Purkinje cell (primary cell): ENCODE measurements around the gene AOC3. TPM values are rescaled to one million over a fixed set of nuclear protein-coding genes. Genes with fewer than 3 reads are reported as not detected.

ENCODE experiments used
- polyA plus RNA-seq: library from polyadenylated mRNA; unstranded; fragments of >200 nt; fragmentation: Nextera tagmentation; gene quantifications from 2 replicates; pipeline ENCODE4 v1.2.1, GENCODE V29; 2014

The AOC3 gene
- not detected in 2 replicates for polyA plus RNA-seq

GRCh38 chr17:42850954-42851353 is at the start of gene AOC3:
TSS of gene AOC3 (plus strand) at chr17:42851199. CDS start at chr17:42851344, 145 bp downstream.

GRCh38 chr17:42832934-42833766 is 17.8 kb upstream of the AOC3 start, which contains the start of gene PSME3:
TSS of gene PSME3 (plus strand) at chr17:42833397. CDS start at chr17:42833632, 235 bp downstream.

GRCh38 chr17:42844271-42844670 is 6.7 kb upstream of the AOC3 start, which contains the start of gene AOC2:
TSS of gene AOC2 (plus strand) at chr17:42844580. CDS start at chr17:42844627, 47 bp downstream.

GRCh38 chr17:42900460-42901331 is 49.7 kb downstream of the AOC3 start, which contains the start of gene G6PC1:
TSS of gene G6PC1 (plus strand) at chr17:42900799. CDS start at chr17:42900877, 78 bp downstream.

Other genes starting within 250 kb of the AOC3 start
- gene RETREG3, start 241.8 kb upstream of the AOC3 start, polyA plus RNA-seq = 3.6 and 4.2 TPM in 2 replicates
- 24.6 and 29.5 TPM in 2 replicates for gene TUBG1, start 241.5 kb upstream of the AOC3 start, polyA plus RNA-seq
- gene TUBG2, start 191.9 kb upstream of the AOC3 start, polyA plus RNA-seq = 15.4 and 23.9 TPM in 2 replicates
- 0.40 TPM in 1 of 2 replicates, not detected in the other for gene PLEKHH3, start 174.2 kb upstream of the AOC3 start, polyA plus RNA-seq
- gene CCR10, start 169.4 kb upstream of the AOC3 start, polyA plus RNA-seq = 0.48 TPM in 1 of 2 replicates, not detected in the other
- 6.8 and 11.4 TPM in 2 replicates for gene CNTNAP1, start 168.7 kb upstream of the AOC3 start, polyA plus RNA-seq
- gene EZH1, start 106.2 kb upstream of the AOC3 start, polyA plus RNA-seq = 49.6 and 72.0 TPM in 2 replicates
- 0.64 TPM in 1 of 2 replicates, not detected in the other for gene RAMP2, start 90.0 kb upstream of the AOC3 start, polyA plus RNA-seq
- 55.2 and 81.1 TPM in 2 replicates for gene VPS25, start 77.8 kb upstream of the AOC3 start, polyA plus RNA-seq
- gene WNK4, start 70.6 kb upstream of the AOC3 start, polyA plus RNA-seq = 0.20 TPM in 2 replicates
- 578 and 642 TPM in 2 replicates for gene COA3, start 52.5 kb upstream of the AOC3 start, polyA plus RNA-seq
- 2.1 and 4.4 TPM in 2 replicates for gene CNTD1, start 52.3 kb upstream of the AOC3 start, polyA plus RNA-seq
- gene BECN1, start 26.9 kb upstream of the AOC3 start, polyA plus RNA-seq = 42.3 and 53.5 TPM in 2 replicates
- 28.4 and 38.3 TPM in 2 replicates for gene PSME3, start 17.8 kb upstream of the AOC3 start, polyA plus RNA-seq
- gene AOC2, start 6.6 kb upstream of the AOC3 start, polyA plus RNA-seq = 0.22 TPM in 1 of 2 replicates, not detected in the other
- not detected in 2 replicates for gene G6PC1, start 49.6 kb downstream of the AOC3 start, polyA plus RNA-seq
- 51.6 and 63.8 TPM in 2 replicates for gene AARSD1, start 113.3 kb downstream of the AOC3 start, polyA plus RNA-seq
- gene PTGES3L, start 128.9 kb downstream of the AOC3 start, polyA plus RNA-seq = 0.23 TPM in 1 of 2 replicates, not detected in the other
- gene RUNDC1, start 129.4 kb downstream of the AOC3 start, polyA plus RNA-seq = 13.3 and 14.2 TPM in 2 replicates
- gene RPL27, start 147.2 kb downstream of the AOC3 start, polyA plus RNA-seq = 857 and 976 TPM in 2 replicates
- gene IFI35, start 155.6 kb downstream of the AOC3 start, polyA plus RNA-seq = not detected in 2 replicates
- gene VAT1, start 171.2 kb downstream of the AOC3 start, polyA plus RNA-seq = 5.5 and 6.8 TPM in 2 replicates
- gene RND2, start 174.0 kb downstream of the AOC3 start, polyA plus RNA-seq = 3.3 and 5.0 TPM in 2 replicates